LNCaP clone FGC (cell line): ENCODE data around the gene TNNT3.

ENCODE experiments used
- DNase-seq: peaks from one replicate; pipeline ENCODE4 v3.0.0-alpha.2; 2011; ENCODE audit warnings: low read depth
- H3K4me3 ChIP-seq: 2 replicates; pipeline ENCODE4 v1.5.1; 2011; ENCODE audit warnings: mild to moderate bottlenecking, low read depth, low read length, control low read depth
- CTCF ChIP-seq: IDR thresholded peaks from 2 replicates; pipeline ENCODE4 v1.5.1; 2012; ENCODE audit warnings: mild to moderate bottlenecking; ENCODE audit not compliant: control insufficient read depth, insufficient read depth; ENCODE audit errors: extremely low read depth

TNNT3 gene

GRCh38 chr11:1879941-1880720 is 39.4 kb upstream of the TNNT3 start:
- DNase-seq: no peak

DNA sequence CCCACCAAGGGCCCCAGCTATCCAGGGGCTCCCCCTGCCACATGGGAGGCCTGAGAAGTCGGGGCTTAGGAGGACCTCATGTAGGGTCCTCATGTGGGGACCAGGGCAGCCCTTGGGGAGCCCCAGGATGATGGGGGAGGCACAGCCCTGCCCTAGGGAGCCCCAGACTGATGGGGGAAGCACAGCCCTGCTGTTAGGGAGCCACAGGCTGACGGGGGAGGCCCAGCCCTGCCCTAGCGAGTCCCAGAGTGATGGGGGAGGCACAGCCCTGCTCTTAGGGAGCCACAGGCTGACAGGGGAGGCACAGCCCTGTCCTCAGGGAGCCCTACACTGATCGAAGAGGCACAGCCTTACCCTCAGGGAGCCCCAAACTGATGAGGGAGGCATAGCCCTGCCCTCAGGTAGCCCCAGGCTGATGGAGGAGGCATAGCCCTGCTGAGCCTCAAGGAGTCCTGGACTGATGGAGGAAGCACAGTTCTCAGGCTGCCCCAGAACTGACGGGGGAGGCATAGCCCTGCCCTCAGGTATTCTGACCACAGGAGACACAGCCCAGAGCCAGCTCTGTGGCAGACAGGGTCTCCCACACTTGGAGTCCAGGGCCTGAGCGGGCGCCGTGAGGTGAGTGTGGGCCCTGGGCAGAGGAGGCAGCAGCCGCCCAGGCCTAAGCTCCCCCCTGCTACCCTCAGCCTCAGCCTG is 38.6 kb upstream of the TNNT3 start:
- TF ChIP-seq CTCF: no peak
- DNase-seq: no peak
- H3K4me3 ChIP-seq: no peak overlapping the region

More at GRCh38 chr11:1879941-1880720, 39.4 kb upstream of the TNNT3 start:
- no peak overlapping the region for H3K4me3 ChIP-seq
- TF ChIP-seq CTCF: no peak

DNA sequence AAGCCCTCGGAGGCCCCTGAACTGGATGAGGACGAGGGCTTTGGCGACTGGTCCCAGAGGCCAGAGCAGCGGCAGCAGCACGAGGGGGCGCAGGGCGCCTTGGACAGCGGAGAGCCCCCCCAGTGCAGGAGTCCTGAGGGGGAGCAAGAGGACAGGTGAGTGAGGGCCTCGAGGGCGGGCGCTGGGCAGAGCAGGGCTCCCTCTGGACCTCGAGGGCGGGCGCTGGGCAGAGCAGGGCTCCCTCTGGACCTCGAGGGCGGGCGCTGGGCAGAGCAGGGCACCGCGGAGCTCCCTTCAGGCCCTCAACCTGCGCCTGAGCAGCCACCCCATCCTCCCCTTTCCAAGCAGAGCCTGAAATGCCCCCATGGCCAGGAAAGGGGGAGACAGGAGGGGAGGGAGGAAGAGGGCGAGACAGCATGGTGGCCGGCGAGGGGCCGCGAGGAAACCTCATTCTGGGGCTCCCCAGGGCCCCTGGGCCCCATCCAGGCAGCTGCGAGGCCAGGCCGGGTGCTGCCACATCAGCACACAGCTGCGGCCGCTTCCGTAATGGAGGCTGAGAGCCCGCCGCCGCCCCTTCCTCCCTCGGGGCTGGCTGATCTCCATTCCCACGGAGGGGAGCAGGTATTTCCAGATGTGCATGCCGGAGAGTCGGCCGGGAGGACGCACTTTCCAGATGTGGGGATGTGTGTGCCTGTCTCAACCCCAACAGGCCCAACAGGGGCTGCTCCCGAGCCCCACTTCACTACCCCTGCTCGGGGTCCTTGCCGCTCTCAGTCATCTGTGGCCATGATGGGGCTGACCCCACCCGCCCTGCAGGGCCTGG is 37.9 kb upstream of the TNNT3 start:
- no peak overlapping the region for H3K4me3 ChIP-seq
- TF ChIP-seq CTCF: no peak
- no peak for DNase-seq

DNA sequence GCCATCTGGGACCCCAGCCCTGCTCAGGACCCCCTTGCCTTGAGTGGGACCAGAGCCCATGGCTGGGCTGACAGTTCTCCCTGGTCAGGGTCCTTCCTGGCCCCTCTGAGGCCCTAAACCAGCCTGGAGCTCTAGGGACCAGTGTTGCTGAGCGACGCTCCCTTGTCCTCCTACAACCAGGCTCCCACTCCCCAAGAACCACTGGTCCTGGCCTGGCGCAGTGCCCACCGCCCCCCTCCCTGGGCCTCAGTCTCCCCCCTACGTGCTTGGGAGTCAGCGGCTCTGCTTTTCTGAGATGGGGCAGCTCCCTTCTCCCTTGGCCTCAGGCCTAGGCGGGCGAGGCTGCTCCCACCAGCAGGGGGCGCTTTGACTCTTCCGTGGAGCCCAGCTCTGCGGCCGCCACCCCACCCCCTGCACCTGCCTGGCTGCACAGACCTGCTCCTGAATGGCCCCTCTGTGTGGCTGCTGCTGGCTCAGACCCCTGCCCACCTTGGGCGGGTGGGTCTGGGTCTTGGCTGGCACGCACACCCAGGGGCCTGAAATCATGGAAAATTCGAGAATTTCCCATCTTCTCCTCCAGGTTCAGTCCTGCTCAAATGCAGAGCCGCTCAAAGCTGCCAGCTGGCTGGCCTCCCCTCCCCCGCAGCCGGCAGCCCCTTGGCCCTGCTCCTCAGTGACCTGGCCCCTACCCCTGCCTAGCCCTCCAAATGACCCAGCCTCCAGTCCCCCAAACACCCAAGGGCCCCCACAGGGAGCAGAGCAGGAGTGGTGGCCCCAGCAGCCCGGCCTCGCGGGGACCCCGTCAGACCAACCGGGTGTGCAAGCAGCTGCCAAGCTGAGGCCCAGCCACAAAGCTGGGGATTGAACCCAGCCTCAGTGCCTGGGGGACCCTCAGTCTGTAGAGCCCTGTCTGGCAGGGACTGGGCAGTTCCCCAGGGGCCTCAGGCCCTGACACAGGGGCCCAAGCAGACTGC is 37.0 kb upstream of the TNNT3 start:
- TF ChIP-seq CTCF: peak; percentile 96
- peak; percentile 4 for DNase-seq

DNA sequence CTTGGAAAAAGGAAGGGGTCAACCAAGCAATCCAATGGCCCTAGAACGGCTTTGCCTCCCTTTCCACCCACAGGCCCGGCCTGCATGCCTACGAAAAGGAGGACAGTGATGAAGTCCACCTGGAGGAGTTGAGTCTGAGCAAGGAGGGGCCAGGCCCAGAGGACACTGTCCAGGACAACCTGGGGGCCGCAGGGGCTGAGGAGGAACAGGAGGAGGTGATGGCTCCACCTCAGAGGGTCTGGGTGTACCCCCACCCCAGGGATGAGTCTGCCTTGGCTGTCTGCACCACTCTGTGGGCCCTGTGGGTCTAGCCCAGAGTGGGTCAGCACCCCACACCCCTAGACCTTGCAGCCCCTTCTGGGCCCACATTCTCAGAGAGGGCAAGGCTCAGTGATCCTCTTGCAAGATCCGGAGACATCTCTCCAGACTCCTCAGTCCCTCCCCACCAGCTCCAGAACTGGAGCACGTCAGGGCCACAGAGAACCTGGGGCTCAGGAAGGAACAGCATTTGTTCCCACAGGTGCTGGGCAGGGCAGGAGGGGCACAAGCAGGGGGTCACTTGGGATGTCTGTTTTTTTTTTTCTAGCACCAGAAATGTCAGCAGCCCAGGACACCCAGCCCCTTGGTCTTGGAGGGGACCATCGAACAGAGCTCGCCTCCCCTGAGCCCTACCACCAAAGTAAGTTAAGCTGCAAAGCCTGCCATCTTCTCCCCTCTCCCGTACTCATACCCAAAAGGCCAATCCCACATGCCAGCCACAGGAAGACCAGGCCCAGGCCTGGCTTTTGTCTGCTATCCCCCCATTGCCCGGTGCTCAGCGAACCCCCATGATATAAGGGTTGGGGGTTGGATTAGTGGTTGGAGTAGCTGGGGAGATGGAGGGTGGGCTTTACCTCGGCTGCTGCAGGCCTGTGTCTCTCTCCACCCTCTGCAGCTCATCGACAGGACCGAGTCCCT is 35.9 kb upstream of the TNNT3 start:
- DNase-seq: no peak
- no peak for TF ChIP-seq CTCF
- H3K4me3 ChIP-seq: no peak overlapping the region

More for the DNA sequence above, 37.0 kb upstream of the TNNT3 start:
- H3K4me3 ChIP-seq: no peak overlapping the region
